Heart left ventricle (tissue), 16 donors: Measurements from ENCODE around the gene TMEM59. TPM values are rescaled to one million over a fixed set of nuclear protein-coding genes. Genes with fewer than 3 reads are reported as not detected.
"Not testable (repeated sequence)": the region's sequence is repeated elsewhere in the genome, so short reads cannot be mapped to it uniquely, and the experiment has no call there.

Experiments
- ATAC-seq, 4 donors: fragments of 200-7000 bp; cut with Tn5 transposase; one replicate each; pipeline ENCODE4 v1.9.1; 2020 to 2022; ENCODE audit warnings: moderate library complexity in 4 of 4, mild to moderate bottlenecking in 3 of 4, moderate number of reproducible peaks in 1 of 4
- DNase-seq, 5 donors: peaks; one replicate each; pipeline ENCODE4 v3.0.0-alpha.2; 2020
- H3K27ac ChIP-seq, 12 donors: fragments of 200-600 bp; sonication (generic) in 4 of 12; one replicate each; pipeline versions ENCODE4 v1.5.0 to v1.8.0; 2016 to 2022; ENCODE audit warnings: mild to moderate bottlenecking in 2 of 12
- H3K27me3 ChIP-seq, 9 donors: fragments of 200-600 bp; sonication (generic) in 2 of 9; one replicate each; pipeline versions ENCODE4 v1.5.1 to v1.8.0; 2016 to 2022; ENCODE audit warnings: mild to moderate bottlenecking in 3 of 9
- H3K36me3 ChIP-seq, 9 donors: fragments of 200-600 bp; sonication (generic) in 2 of 9; one replicate each; pipeline versions ENCODE4 v1.5.0 to v1.8.0; 2018 to 2022; ENCODE audit warnings: mild to moderate bottlenecking in 2 of 9
- H3K4me1 ChIP-seq, 12 donors: fragments of 200-600 bp; sonication (generic) in 4 of 12; one replicate each; pipeline versions ENCODE4 v1.5.0 to v1.8.0; 2016 to 2022; ENCODE audit warnings: mild to moderate bottlenecking in 3 of 12
- H3K4me3 ChIP-seq, 12 donors: fragments of 200-600 bp; sonication (generic) in 4 of 12; one replicate each; pipeline versions ENCODE4 v1.5.0 to v1.8.0; 2017 to 2022; ENCODE audit warnings: mild to moderate bottlenecking in 9 of 12, moderate library complexity in 4 of 12
- H3K9me3 ChIP-seq, 12 donors: fragments of 200-600 bp; sonication (generic) in 4 of 12; one replicate each; pipeline versions ENCODE4 v1.5.0 to v1.8.0; 2016 to 2022; ENCODE audit warnings: mild to moderate bottlenecking in 1 of 12
- CTCF ChIP-seq, 12 donors: fragments of 200-600 bp; sonication (generic) in 4 of 12; IDR thresholded peaks; one replicate each; pipeline versions ENCODE4 v1.5.0 to v1.8.0; 2018 to 2022; ENCODE audit warnings: antibody characterized with exemption in 12 of 12, mild to moderate bottlenecking in 5 of 12
- POLR2A ChIP-seq, 2 donors: fragments of 450-650 bp; IDR thresholded peaks; one replicate each; pipeline ENCODE4 v1.6.1; 2017; ENCODE audit warnings: antibody characterized with exemption in 2 of 2, mild to moderate bottlenecking in 2 of 2, moderate library complexity in 2 of 2
- WGBS, 4 donors: extraction: QIAGEN DNeasy Blood & Tissue Kit in 2 of 4; methylation state at CpG; one replicate each; pipeline versions ENCODE4 v1.1.5 to v1.1.7; 2013 to 2018; 5-methylcytosine and 5-hydroxymethylcytosine counted together
- intact Hi-C, 10 donors: fragments of 100-400 bp; cut with DNase I; formaldehyde crosslinking; loops; one replicate each; pipeline versions ENCODE4 v1.11.1 to v1.14.2; 2022
- polyA plus RNA-seq, 2 donors: library from polyadenylated mRNA; stranded (reverse); fragments of 200-250 nt; gene quantifications; one replicate each; pipeline ENCODE4 v1.2.3, GENCODE V29; 2013
- total RNA-seq, 9 donors: library from RNA; depleted of rRNA in 2 of 9; stranded (reverse); fragments of >200 nt in 2 of 9; fragmentation: NEBNext Ultra II Directional in 3 of 9; extraction: Animal tissue kit (Norgen Biotek cat#: 25700) in 3 of 9; gene quantifications; one replicate each; pipeline versions ENCODE4 v1.1.0 to v1.2.4, GENCODE V29; 2016 to 2023
- donor health status: ischemic (EF 13 %, LVEDD 7.1; RV severe dilation, severe dysfunction).
- donor health status: healthy with polysubstance abuse.
- donor health status: DM: no; HTN: yes; CAD: no.
- donor health status: DM: no; HTN: no; CAD: no.
- donor health status: ischemic (EF 25% LVEDD 6.9; RV normal size, moderate dysfunction).
- donor health status: ischemic (EF 25% LVEDD 5.7; RV mildly dilated, moderate dysfunction).
- donor health status: healthy.
- donor health status: DM: yes; HTN: yes; CAD: no.
- donor health status: ischemic (EF 35%, LVEDD 5.7; RV mildly dilated, moderate dysfunction).
- donor health status: nonischemic (EF 11% LVEDD 7.7; RV severe dilation, severe dysfunction).
- donor health status: DM: yes; HTN: yes; CAD: no.
- donor health status: PGD.
- donor health status: ischemic (EF 29% LVEDD 5.4; RV normal size, mild dysfunction).
- donor health status: nonischemic (EF 23%, LVEDD 6.1; RV moderate dilation, normal function).

TMEM59 gene
- total and polyA plus RNA-seq, 11 donors = 124 to 496 (median 352) TPM

GRCh38 chr1:54009406-54009805, 43.6 kb downstream of the TMEM59 start:
- Histone ChIP-seq H3K4me1 (no peaks in the 10 kb centered on the region), H3K4me3 (no peak overlapping the region), H3K36me3 (no peaks in the 10 kb centered on the region), H3K9me3 (no peaks in the 10 kb centered on the region), H3K27ac (no peak overlapping the region), H3K27me3 (peaks cover 0 to 16% (median 0%) of the 10 kb centered on the region in 9 donors)
- ATAC-seq (no peak), DNase-seq (no peak)
- intact Hi-C loops = no loop called here
- 79 to 90% (median 84%) methylated on average over 4 of the region's 4 CpGs for WGBS, 4 donors
- TF ChIP-seq CTCF (IDR thresholded peaks at IDR 0.05) = no peak

DNA sequence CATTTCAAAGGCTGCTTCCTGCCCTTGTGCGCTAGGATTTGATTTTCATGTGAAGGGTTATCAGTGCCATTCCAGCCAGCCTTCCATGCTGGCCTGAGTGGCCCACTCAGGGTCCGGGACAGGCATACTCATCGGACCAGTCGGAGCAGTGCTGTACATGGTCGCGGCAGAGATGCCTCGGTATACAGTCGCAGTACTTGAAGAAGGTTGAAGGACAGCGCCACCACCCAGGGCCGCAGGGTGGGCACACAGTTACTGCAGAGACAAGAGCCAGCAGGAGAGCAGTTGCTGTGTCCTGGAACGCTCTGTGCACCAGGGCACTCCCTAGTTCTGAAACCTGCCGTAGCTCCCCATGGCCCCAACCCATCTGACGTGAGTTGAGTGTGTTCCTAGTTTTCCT, 44.1 kb downstream of the TMEM59 start:
- 72 to 87% (median 83%) methylated on average over 12 to 13 of the region's 13 CpGs for WGBS, 4 donors
- DNase-seq = no peak
- peaks cover 0 to 11% (median 0%) of the 10 kb centered on the region in 9 donors for H3K27me3 ChIP-seq

DNA sequence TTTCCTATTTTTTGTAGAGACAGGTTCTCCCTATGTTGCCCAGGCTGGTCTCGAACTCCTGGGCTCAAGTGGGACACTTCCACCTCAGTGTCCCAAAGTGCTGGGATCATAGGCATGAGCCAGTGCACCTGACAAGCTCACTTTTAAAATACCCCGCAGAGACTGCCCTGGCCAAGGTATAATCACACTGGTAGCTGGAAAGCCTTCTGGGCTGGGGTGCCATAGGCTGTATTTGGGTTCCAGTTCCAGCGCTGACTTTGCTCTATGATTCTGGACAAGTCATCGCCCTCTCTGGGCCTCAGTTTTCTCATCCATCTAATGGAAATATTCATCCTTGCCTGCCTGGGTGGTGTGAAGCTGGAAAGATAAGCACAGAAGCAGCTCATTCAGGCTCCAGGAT, 45.4 kb downstream of the TMEM59 start:
- 93 to 96% (median 95%) methylated on average over 4 of the region's 4 CpGs for WGBS, 4 donors
- TF ChIP-seq POLR2A (IDR thresholded peaks at IDR 0.05) (no peak), CTCF (IDR thresholded peaks at IDR 0.05) (no peak)
- no peak for DNase-seq

More for the DNA sequence above, 44.1 kb downstream of the TMEM59 start:
- no peak for ATAC-seq
- Histone ChIP-seq H3K4me1 (no peaks in the 10 kb centered on the region), H3K4me3 (no peak overlapping the region), H3K9me3 (no peaks in the 10 kb centered on the region), H3K27ac (no peak overlapping the region), H3K36me3 (no peaks in the 10 kb centered on the region)
- no peak for TF ChIP-seq POLR2A (IDR thresholded peaks at IDR 0.05)
- intact Hi-C loops = no loop called here

GRCh38 chr1:54006508-54006907, 46.5 kb downstream of the TMEM59 start:
- TF ChIP-seq CTCF (IDR thresholded peaks at IDR 0.05) (no peak), POLR2A (IDR thresholded peaks at IDR 0.05) (no peak)
- Histone ChIP-seq H3K9me3 (no peaks in the 10 kb centered on the region), H3K36me3 (no peaks in the 10 kb centered on the region), H3K4me1 (no peaks in the 10 kb centered on the region), H3K4me3 (no peak overlapping the region), H3K27ac (no peak overlapping the region), H3K27me3 (peaks cover 0 to 5% (median 0%) of the 10 kb centered on the region in 9 donors)
- ATAC-seq (no peak), DNase-seq (no peak)
- intact Hi-C loops = no loop called here
- WGBS, 4 donors = 72 to 78% (median 74%) methylated on average over 4 of the region's 4 CpGs

More for the DNA sequence above, 45.4 kb downstream of the TMEM59 start:
- Histone ChIP-seq H3K9me3 (no peaks in the 10 kb centered on the region), H3K4me1 (no peaks in the 10 kb centered on the region), H3K27me3 (peaks cover 0 to 8% (median 0%) of the 10 kb centered on the region in 9 donors), H3K4me3 (no peak overlapping the region), H3K36me3 (no peaks in the 10 kb centered on the region), H3K27ac (no peak overlapping the region)
- no peak for ATAC-seq
- intact Hi-C loops = no loop called here

DNA sequence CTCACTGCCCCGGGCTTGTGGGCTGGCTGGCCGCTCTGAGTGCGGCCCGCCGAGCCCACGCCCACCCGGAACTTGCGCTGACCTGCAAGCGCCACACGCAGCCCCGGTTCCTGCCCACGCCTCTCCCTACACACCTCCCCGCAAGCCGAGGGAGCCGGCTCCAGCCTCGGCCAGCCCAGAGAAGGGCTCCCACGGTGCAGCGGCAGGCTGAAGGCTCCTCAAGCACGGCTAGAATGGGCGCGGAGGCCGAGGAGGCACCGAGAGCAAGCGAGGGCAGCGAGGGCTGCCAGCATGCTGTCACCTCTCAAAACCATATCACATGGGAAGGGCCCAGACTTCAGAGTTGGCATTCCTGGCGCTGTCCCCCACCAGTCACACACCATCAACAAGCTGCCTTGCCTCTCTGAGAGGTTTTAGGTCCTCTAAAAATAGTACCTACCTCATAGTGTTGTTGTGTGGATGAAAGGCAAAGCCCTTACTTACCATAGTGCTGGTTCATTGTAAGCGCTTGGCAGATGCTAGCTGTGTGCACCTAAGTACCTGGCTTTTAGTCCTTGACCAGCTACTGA, 48.4 kb downstream of the TMEM59 start:
- DNase-seq = peak in 1 of 5 donors; percentile 61
- Histone ChIP-seq H3K36me3 (no peaks in the 10 kb centered on the region), H3K27ac (no peak overlapping the region), H3K4me1 (no peaks in the 10 kb centered on the region), H3K9me3 (no peaks in the 10 kb centered on the region), H3K4me3 (no peak overlapping the region), H3K27me3 (peaks cover 0 to 5% (median 0%) of the 10 kb centered on the region in 9 donors)
- no peak for TF ChIP-seq CTCF (IDR thresholded peaks at IDR 0.05)
- peak in 3 of 4 donors; percentile 57 to 80 (median 66) for ATAC-seq
- intact Hi-C loops = no loop called here
- WGBS, 4 donors = 81 to 95% (median 91%) methylated on average over 16 to 27 of the region's 27 CpGs

GRCh38 chr1:54003750-54004480, 49.1 kb downstream of the TMEM59 start:
- intact Hi-C loops, ATAC-seq, H3K36me3 ChIP-seq, H3K9me3 ChIP-seq, H3K27me3 ChIP-seq, DNase-seq, H3K4me1 ChIP-seq, H3K27ac ChIP-seq, H3K4me3 ChIP-seq: not testable (repeated sequence)
- WGBS, 4 donors = 91 to 98% (median 94%) methylated on average over 8 to 19 of the region's 19 CpGs
